ENCODE measurements around the gene KMT5C. TPM values are rescaled to one million over a fixed set of nuclear protein-coding genes. Genes with fewer than 3 reads are reported as not detected.

Gene KMT5C
- total RNA-seq, 1 donor from 2014 or later: 12.0 TPM

DNA sequence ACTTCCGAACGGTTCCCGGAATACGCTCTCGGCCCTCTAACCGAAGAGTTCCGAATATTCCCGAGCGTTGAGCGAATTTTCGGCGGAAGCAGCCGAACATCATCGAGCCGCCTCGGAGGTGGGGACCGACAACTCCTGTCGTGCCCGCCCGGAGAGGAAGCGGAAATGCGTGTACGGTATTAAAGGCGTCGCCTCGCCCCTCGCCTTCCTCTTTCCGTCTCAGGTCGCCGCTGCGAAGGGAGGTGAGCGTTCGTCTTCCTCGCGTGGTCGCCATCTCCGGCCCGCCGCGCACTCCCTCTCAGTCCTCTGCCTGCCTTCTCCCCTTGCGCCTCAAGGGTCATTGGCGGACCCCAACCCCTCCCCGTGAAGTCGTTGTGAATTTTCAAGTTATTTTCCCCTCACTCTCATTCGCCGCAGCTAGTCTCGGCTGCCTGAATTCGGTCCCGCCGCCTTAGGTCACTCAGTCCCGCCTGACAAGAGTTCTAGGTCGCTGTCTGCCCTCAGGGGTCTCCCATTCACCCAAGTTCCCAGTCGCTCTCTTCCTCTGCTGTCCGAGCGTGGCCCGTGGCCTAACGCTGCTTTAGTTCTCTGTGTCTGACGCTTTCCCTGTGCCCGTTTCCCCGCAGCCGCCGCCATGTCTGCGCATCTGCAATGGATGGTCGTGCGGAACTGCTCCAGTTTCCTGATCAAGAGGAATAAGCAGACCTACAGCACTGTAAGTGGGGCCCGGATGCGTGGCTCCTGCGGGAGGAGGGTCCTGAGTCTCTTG lies 46.2 kb downstream of the KMT5C start, which contains the start of gene RPL28:
TSS of gene RPL28 (plus strand) at position 209 of the 769 bp plus-strand sequence. CDS start at position 635, 426 bp downstream.
- peak; percentile 99 for DNase-seq (ENCODE audit: low spot score)

DNA sequence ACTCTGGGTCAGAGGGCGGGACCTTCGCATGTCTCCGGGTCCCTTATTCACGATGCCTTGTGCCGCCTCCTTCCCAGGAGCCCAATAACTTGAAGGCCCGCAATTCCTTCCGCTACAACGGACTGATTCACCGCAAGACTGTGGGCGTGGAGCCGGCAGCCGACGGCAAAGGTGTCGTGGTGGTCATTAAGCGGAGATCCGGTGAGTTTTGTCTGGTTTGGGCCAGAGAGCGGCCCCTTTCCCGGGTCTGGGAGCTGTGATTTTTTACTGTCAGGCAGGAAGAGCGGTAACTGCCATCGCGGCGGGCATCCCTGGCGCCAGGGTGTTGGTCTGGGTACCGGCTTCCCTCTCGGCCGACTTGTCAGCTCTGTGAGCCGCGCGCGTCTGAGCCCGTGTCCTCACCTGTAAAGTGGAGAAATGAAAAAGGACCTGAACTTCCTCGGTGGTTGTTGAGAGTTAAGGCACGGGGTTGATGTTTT lies 46.9 kb downstream of the KMT5C start:
- no peak for DNase-seq (ENCODE audit: low spot score)

GRCh38 chr19:55387736-55388497 lies 48.2 kb downstream of the KMT5C start:
- no peak for DNase-seq (ENCODE audit: low spot score)

DNA sequence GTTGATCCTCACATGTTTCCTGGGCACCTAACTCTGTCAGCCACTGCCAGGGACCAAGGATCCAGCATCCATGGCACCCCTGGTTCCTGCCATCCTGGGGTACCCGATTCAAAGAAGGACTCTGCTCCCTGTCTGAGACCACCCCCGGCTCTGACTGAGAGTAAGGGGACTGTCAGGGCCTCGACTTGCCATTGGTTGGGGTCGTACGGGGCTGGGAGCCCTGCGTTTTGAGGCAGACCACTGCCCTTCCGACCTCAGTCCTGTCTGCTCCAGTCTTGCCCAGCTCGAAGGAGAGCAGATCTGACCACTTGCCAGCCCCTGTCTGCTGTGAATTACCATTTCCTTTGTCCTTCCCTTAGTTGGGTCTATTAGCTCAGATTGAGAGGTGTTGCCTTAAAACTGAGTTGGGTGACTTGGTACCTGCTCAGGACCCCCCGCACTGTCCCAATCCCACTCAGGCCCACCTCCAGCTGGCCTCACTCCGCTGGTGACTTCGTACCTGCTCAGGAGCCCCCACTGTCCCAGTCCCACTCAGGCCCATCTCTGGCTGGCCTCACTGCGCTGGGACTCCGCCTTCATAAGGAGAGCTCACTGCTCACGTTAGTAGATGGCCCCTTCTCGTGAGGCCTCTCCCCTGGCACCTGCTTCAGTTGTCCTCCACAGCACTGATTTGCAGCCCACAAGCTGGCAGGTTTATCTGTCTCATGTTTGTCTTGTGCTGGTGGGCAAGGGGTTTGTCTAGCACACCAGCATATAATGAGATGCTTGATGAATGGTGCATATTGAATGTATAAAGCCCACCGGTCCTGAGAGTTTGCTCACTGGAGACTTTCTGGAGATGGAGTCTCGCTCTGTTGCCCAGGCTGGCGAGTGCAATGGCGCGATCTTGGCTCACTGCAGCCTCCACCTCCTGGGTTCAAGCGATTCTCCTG lies 50.0 kb downstream of the KMT5C start:
- no peak for DNase-seq (ENCODE audit: low spot score)

DNA sequence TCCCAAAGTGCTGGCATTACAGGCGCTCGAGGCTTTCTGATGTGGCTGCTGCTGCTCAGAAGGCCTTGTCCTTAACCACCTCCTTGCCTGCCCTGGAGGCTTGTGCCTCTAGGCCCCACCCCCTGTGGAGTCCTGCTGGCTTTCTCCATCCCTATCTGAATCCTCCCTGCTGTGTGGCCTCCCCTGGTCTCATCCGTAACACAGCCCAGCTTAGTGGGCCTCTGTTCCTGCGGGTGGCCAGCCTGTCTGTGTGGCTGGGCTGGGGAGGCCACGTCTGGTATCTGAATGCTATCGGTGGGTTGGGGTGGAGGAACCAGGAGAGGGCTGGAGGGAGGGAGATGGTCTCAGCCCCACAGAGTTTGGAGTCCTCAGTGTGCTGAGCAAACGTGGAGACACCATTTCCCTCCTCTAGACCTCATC lies 50.8 kb downstream of the KMT5C start:
- no peak for DNase-seq (ENCODE audit: low spot score)

DNA sequence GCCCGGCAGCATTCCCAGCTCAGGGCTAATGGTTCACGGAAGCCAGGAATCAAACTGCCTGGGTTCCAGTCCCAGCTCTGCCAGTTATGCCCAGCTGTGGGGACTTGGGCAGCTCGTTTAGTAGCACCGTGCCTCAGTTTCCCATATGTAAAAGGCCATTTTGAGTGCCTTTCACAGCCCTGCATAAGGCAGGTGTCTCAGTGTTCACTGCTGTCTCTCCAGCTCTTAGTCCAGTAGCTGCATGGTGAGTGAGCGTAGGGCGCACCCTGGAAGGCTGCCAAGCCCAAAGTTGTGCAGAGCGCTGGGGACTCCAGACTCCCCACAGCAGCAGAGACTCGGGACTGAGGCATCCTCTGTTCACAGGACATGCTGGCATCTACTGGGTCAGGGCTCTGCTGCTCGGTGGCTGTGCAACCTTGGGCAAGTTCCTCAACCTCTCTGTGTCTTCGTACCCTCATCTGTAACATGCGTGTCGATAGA lies 51.6 kb downstream of the KMT5C start:
- DNase-seq (ENCODE audit: low spot score): no peak

DNA sequence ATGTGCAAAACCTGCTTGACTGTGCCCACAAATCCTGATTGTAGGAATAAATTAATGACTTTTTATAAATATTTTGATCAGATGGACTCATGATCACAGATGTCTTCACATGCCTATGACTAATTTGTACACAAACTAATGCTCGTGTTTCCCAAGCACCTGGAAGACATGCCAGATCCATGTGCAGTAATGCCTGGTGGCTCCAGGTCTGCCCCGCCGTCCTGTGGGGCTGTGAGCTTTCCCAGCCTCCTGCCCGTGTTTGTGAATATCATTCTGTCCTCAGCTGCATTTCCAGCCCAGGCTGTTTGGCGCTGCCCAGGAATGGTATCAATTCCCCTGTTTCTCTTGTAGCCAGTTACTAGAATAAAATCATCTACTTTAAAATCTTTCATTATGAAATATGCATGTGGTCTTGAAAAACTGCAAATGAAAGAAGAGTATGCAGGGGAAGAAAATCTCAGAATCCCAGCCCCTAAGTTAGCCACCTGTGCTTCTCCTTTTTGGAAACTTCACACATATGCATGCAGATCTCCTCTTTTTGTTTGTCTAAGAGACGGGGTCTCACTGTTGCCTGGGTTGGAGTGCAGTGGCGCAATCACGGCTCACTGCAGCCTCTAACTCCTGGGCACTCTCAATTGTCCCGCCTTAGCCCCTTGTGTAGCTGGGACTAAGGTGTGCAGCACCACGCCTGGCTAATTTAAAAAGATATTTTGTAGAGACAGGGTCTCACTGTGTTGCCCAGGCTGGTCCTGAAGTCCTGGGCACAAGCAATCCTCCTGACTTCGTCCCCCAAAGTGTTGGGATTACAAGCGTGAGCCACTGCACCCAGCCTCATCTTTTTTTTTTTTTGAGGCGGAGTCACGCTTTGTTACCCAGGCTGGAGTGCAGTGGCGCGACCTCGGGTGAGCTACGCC lies 52.3 kb downstream of the KMT5C start:
- DNase-seq (ENCODE audit: low spot score): no peak

DNA sequence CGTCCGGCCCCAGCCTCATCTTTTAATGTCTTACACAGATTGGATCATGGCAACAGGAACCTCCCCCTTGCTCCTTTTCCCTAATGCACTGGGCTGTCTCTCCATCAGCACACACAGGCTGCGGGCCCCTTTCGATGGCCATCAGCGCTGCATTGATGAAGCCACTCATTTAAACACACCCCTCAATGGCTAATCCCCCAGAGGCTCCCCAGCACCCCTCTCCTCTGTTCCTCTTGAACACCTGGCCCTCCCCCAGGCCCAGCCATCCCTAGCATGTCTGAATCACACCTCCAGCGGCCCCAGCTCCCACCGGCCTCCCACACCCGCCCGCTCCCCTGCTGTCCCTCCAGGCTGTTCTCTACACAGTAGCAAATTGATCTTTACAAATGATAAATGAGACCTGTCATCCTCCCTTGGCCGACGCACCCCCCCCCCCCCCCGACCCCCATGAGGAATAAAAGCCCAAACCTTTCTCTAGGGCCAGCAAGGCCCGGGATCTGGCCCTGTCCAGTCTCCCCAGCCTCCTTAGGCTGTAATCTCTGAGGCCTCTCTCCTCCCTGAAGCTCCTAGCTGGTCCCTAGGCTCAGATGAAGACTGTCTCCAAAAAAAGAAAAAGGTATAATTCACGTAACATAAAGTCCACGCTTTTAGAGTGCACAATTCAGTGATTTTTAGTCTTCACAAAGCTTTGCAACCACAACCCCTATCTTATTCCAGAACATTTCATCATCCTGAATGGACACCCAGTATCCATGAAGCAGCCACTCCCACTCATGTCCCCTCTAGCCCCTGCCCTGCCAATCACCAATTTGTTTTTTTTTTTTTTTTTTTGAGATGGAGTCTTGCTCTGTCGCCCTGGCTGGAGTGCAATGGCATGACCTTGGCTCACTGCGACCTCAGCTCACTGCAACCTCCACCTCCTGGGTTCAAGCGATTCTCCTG lies 53.4 kb downstream of the KMT5C start:
- no peak for DNase-seq (ENCODE audit: low spot score)

Other genes starting within 250 kb of the KMT5C start
- 183 TPM for gene PPP1R12C, start 222.2 kb upstream of the KMT5C start, total RNA-seq
- 0.89 TPM for gene TNNT1, start 190.7 kb upstream of the KMT5C start, total RNA-seq
- gene TNNI3, start 182.1 kb upstream of the KMT5C start, total RNA-seq: not detected
- 1.6 TPM for gene DNAAF3, start 173.3 kb upstream of the KMT5C start, total RNA-seq
- not detected for gene SYT5, start 159.6 kb upstream of the KMT5C start, total RNA-seq
- 1.3 TPM for gene PTPRH, start 130.4 kb upstream of the KMT5C start, total RNA-seq
- 6.4 TPM for gene TMEM86B, start 111.1 kb upstream of the KMT5C start, total RNA-seq
- 65.1 TPM for gene PPP6R1, start 80.9 kb upstream of the KMT5C start, total RNA-seq
- 31.2 TPM for gene HSPBP1, start 59.8 kb upstream of the KMT5C start, total RNA-seq
- 10.6 TPM for gene BRSK1, start 55.9 kb upstream of the KMT5C start, total RNA-seq
- gene TMEM150B, start 14.5 kb upstream of the KMT5C start, total RNA-seq: 1.9 TPM
- gene COX6B2, start 14.8 kb downstream of the KMT5C start, total RNA-seq: 3.7 TPM
- gene GARIN5B, start 23.4 kb downstream of the KMT5C start, total RNA-seq: not detected
- not detected for gene IL11, start 30.6 kb downstream of the KMT5C start, total RNA-seq
- not detected for gene TMEM190, start 37.0 kb downstream of the KMT5C start, total RNA-seq
- gene TMEM238, start 44.4 kb downstream of the KMT5C start, total RNA-seq: 20.8 TPM
- 2,509 TPM for gene RPL28, start 46.1 kb downstream of the KMT5C start, total RNA-seq
- 31.9 TPM for gene UBE2S, start 67.9 kb downstream of the KMT5C start, total RNA-seq
- gene SHISA7, start 103.4 kb downstream of the KMT5C start, total RNA-seq: not detected
- 48.4 TPM for gene ISOC2, start 121.8 kb downstream of the KMT5C start, total RNA-seq
- gene C19orf85, start 124.9 kb downstream of the KMT5C start, total RNA-seq: not detected
- gene ZNF628, start 136.7 kb downstream of the KMT5C start, total RNA-seq: 7.4 TPM
- 14.2 TPM for gene NAT14, start 145.3 kb downstream of the KMT5C start, total RNA-seq
- gene SSC5D, start 148.6 kb downstream of the KMT5C start, total RNA-seq: 15.2 TPM
- not detected for gene SBK2, start 197.3 kb downstream of the KMT5C start, total RNA-seq
- gene SBK3, start 205.7 kb downstream of the KMT5C start, total RNA-seq: 0.39 TPM
- gene ZNF579, start 241.0 kb downstream of the KMT5C start, total RNA-seq: 14.0 TPM